Fibroblast of lung (primary cell): Measurements from ENCODE around the gene PRAMEF12. TPM values are rescaled to one million over a fixed set of nuclear protein-coding genes. Genes with fewer than 3 reads are reported as not detected.

Experiments used
- DNase-seq, 2 donors: peaks; one replicate each; pipeline versions ENCODE4 v3.0.0 to v3.0.0-alpha.2; 2010; ENCODE audit warnings: low read depth in 2 of 2
- H2AFZ ChIP-seq: 2 replicates; pipeline ENCODE4 v1.5.1; 2012; ENCODE audit warnings: low read length, control low read depth, inconsistent platforms
- H3K27ac ChIP-seq: 2 replicates; pipeline ENCODE4 v1.5.1; 2011; ENCODE audit warnings: low read length, control low read depth; ENCODE audit not compliant: insufficient read depth
- H3K27me3 ChIP-seq: 2 replicates; pipeline ENCODE4 v1.5.1; 2011; ENCODE audit warnings: mild to moderate bottlenecking, low read length; ENCODE audit not compliant: control insufficient read depth, insufficient read depth
- H3K36me3 ChIP-seq: 2 replicates; pipeline ENCODE4 v1.5.1; 2011; ENCODE audit warnings: low read length; ENCODE audit not compliant: control insufficient read depth, insufficient read depth
- H3K4me1 ChIP-seq: 2 replicates; pipeline ENCODE4 v1.5.1; 2011; ENCODE audit warnings: low read length; ENCODE audit not compliant: control insufficient read depth, insufficient read depth; ENCODE audit errors: extremely low read depth
- H3K4me2 ChIP-seq: 2 replicates; pipeline ENCODE4 v1.5.1; 2011; ENCODE audit warnings: low read length, control low read depth; ENCODE audit not compliant: insufficient read depth; ENCODE audit errors: extremely low read depth
- H3K4me3 ChIP-seq, 4 experiments: fragments of 200-600 bp in 1 of 4; sonication (generic) in 1 of 4; replicated peaks in 1 of 4; 2 replicates each; pipeline ENCODE4 v1.5.1; 2011 to 2016; ENCODE audit warnings: low read length in 4 of 4, low read depth in 3 of 4, mild to moderate bottlenecking in 3 of 4, control low read depth in 2 of 4, inconsistent platforms in 1 of 4, mixed read lengths in 1 of 4; ENCODE audit not compliant: insufficient read depth in 1 of 4; ENCODE audit errors: control extremely low read depth in 1 of 4
- H3K79me2 ChIP-seq: 2 replicates; pipeline ENCODE4 v1.5.1; 2012; ENCODE audit warnings: mild to moderate bottlenecking, low read length, inconsistent platforms; ENCODE audit not compliant: control insufficient read depth, insufficient read depth
- H3K9ac ChIP-seq: 2 replicates; pipeline ENCODE4 v1.5.1; 2011; ENCODE audit warnings: mild to moderate bottlenecking, low read length, control low read depth; ENCODE audit not compliant: insufficient read depth
- H3K9me3 ChIP-seq: 2 replicates; pipeline ENCODE4 v1.5.1; 2012; ENCODE audit warnings: low read depth, low read length; ENCODE audit not compliant: control insufficient read depth, insufficient read depth
- H4K20me1 ChIP-seq: 2 replicates; pipeline ENCODE4 v1.5.1; 2011; ENCODE audit warnings: low read length; ENCODE audit not compliant: control insufficient read depth, insufficient read depth; ENCODE audit errors: extremely low read depth
- CTCF ChIP-seq, 2 donors: IDR thresholded peaks in 1 of 2; conservative IDR thresholded peaks in 1 of 2; 1 replicate in 1 of 2; 2 replicates in 1 of 2; pipeline ENCODE4 v1.5.1; 2011 to 2012; ENCODE audit warnings: low read length in 2 of 2, control low read depth in 1 of 2, inconsistent platforms in 1 of 2, low read depth in 1 of 2, mild to moderate bottlenecking in 1 of 2
- EZH2 ChIP-seq: IDR thresholded peaks from 2 replicates; pipeline ENCODE4 v1.5.1; 2012; ENCODE audit warnings: low read length, control low read depth, mild to moderate bottlenecking; ENCODE audit errors: missing control alignments
- polyA plus RNA-seq, 2 donors: library from polyadenylated mRNA; depleted of rRNA in 1 of 2; stranded (reverse) in 1 of 2; unstranded in 1 of 2; fragments of >200 nt; gene quantifications; 2 replicates each; pipeline ENCODE4 v1.2.1, GENCODE V29; 2011 to 2012; ENCODE audit warnings: missing spikeins in 1 of 2
- total RNA-seq: library from RNA; depleted of rRNA; stranded (reverse); fragments of >200 nt; gene quantifications from 2 replicates; pipeline ENCODE4 v1.2.1, GENCODE V29; 2014

PRAMEF12 gene
- total and polyA plus RNA-seq, 2 donors (not counting 1 experiment from before 2014, with no cell fraction given): not detected

DNA sequence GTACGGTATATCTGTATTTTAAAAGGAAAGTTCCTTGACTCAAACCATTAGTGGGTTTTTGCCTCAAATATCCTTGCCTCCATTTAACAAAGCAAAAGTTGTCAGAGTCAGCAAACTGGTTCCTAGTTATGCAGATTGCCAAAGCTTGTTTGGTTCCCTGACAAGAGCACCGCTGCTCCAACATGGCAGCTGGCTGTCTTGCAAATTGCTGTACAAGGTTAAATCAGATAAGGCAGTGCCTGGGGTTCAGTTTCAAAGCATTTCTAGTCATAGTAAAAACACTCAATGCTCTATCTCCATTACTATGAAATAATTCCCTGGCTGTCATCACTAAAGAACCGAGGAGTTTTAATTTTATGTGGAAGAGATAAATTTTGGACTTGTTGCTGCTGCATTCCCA lies 38.9 kb upstream of the PRAMEF12 start:
- Histone ChIP-seq H3K79me2 (no peaks in the 10 kb centered on the region), H2AFZ (no peak overlapping the region), H3K9ac (no peak overlapping the region), H3K4me1 (no peaks in the 10 kb centered on the region), H4K20me1 (no peaks in the 10 kb centered on the region), H3K27me3 (no peaks in the 10 kb centered on the region), H3K27ac (no peak overlapping the region), H3K9me3 (no peaks in the 10 kb centered on the region), H3K4me3 (no peak overlapping the region), H3K36me3 (no peaks in the 10 kb centered on the region), H3K4me2 (no peak overlapping the region)
- no peak for DNase-seq
- TF ChIP-seq EZH2: no peak
- TF ChIP-seq CTCF (conservative IDR thresholded peaks at IDR 0.05 in 1 of 2, IDR thresholded peaks at IDR 0.05 in 1 of 2; ENCODE audit: low read depth in 1 of 2, low read length in 2 of 2): no peak

DNA sequence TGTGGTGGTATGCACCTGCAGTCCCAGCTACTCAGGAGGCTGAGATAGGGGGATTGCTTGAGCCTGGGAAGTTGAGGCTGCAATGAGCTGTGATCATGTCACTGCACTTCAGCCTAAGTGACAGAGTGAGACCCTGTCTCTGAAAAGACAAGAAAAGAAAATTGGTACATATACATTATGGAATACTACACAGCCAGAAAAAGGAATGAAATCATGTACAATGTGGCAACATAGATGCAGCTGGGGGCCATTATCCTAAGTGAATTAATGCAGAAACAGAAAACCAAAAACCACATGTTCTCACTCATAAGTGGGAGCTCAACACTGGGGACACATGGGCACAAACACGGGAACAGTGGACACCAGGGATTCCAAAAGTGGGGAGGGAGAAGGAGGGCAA lies 34.6 kb upstream of the PRAMEF12 start:
- H3K36me3 ChIP-seq: no peaks in the 10 kb centered on the region
- no peaks in the 10 kb centered on the region for H3K4me1 ChIP-seq
- no peaks in the 10 kb centered on the region for H3K9me3 ChIP-seq
- H3K79me2 ChIP-seq: no peaks in the 10 kb centered on the region
- no peak for DNase-seq
- H3K4me3 ChIP-seq: no peak overlapping the region
- H3K9ac ChIP-seq: no peak overlapping the region
- H2AFZ ChIP-seq: no peak overlapping the region
- H3K4me2 ChIP-seq: no peak overlapping the region
- H3K27me3 ChIP-seq: no peaks in the 10 kb centered on the region
- no peak for TF ChIP-seq CTCF (conservative IDR thresholded peaks at IDR 0.05 in 1 of 2, IDR thresholded peaks at IDR 0.05 in 1 of 2; ENCODE audit: low read depth in 1 of 2, low read length in 2 of 2)
- no peak for TF ChIP-seq EZH2
- no peak overlapping the region for H3K27ac ChIP-seq
- no peaks in the 10 kb centered on the region for H4K20me1 ChIP-seq

DNA sequence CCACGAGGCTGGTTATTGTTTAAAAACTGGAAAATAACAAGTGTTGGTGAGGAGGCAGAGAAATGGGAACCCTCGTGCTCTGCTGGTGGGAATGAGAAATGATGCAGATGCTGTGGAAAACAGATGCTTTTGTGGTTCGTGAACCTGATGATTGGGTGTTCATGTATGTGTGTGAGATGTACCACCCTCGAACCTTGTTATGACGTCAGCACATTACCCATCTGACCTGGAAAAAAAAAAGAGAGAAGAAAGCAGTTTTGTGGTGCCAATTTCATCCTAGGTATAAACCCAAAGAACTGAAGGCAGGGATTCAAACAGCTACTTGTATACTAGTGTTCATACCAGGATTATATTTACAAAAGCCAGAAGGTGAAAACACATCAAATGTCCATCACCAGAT lies 33.9 kb upstream of the PRAMEF12 start:
- no peaks in the 10 kb centered on the region for H3K79me2 ChIP-seq
- no peak overlapping the region for H3K9ac ChIP-seq
- H3K27ac ChIP-seq: no peak overlapping the region
- no peak overlapping the region for H2AFZ ChIP-seq
- H3K27me3 ChIP-seq: no peaks in the 10 kb centered on the region
- H3K4me3 ChIP-seq: no peak overlapping the region
- no peak overlapping the region for H3K4me2 ChIP-seq
- H3K36me3 ChIP-seq: no peaks in the 10 kb centered on the region
- H3K9me3 ChIP-seq: no peaks in the 10 kb centered on the region
- H3K4me1 ChIP-seq: no peaks in the 10 kb centered on the region
- TF ChIP-seq EZH2: no peak
- TF ChIP-seq CTCF (conservative IDR thresholded peaks at IDR 0.05 in 1 of 2, IDR thresholded peaks at IDR 0.05 in 1 of 2; ENCODE audit: low read depth in 1 of 2, low read length in 2 of 2): no peak
- no peaks in the 10 kb centered on the region for H4K20me1 ChIP-seq
- no peak for DNase-seq
